Fibroblast of upper back skin (primary cell): ENCODE measurements around the gene GSDME.

Source experiments
- DNase-seq: peaks from one replicate; pipeline ENCODE4 v3.0.0-alpha.2; 2013

Gene GSDME

DNA sequence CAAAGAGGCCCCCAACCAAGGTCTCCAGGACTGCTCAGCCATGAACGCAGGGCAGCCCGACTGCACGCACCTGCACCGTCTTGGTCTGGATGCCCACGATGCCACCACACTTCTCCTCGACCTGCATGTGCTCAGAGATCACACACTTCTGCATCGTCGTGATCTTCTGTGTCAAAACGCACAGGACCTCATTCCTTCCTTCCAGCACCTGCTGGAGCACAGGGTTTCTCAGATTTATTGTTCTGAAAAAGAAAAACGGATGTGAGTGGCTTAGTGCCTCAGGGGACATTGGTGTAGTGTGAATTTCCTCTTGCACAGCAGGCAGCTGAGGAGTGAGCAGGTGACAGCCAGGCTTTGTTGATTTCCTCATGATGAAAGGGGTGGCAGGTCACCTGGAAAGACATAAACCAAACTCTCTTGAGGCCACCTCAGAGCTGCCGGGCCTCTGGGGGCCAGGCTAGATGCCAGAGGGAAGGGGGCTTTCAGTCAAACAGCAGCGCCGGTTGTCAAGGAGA, 38.2 kb downstream of the GSDME start:
- no peak for DNase-seq

DNA sequence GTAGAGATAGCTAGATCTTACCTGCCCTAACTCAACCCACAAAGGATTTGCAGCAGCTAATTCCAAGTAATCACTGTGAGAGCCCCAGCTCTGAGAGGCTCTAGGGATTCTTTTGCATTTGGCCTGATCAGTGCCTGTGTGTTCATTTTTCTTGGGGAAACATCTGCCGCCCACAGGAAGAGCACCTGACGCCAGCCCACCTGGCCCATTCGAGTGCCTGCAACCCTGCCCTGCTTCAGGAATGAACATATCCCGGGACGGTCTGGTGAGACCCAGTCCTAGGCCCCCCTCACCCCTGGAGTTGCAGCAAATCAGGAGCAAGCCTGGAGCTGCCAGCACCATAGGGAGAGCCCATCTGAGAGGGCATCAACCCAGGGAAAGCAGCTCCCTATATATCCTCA, 38.8 kb downstream of the GSDME start:
- DNase-seq = no peak

DNA sequence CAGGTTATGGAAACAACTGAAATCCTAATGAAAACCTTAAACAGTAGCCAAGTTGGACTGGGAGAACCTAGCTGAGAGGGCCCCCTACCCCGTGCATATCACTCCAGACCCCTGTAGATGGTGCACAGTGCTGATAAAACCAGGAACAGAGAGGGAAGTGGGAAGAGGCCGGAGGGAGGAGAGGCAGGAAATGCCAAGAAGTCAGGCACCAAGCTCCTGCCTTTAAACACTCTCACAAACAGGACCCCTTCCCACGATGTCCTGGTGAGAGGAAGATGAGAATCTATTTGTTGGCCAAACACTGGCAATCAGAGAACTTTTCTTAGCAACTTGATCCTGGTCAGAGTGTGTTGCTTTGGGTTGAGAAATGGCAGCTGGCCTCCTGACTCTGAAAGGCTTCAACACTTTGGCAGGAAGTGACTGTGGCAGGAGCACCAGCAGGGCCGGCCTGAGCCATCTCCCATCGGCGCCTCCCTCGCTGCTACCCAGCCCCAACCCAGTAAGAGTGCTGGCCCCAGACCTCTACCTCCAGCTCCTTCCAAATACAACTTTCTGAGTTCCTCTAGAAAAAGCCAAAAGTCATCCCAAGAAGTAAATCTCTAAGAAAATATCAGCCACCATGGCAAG, 39.5 kb downstream of the GSDME start:
- no peak for DNase-seq

DNA sequence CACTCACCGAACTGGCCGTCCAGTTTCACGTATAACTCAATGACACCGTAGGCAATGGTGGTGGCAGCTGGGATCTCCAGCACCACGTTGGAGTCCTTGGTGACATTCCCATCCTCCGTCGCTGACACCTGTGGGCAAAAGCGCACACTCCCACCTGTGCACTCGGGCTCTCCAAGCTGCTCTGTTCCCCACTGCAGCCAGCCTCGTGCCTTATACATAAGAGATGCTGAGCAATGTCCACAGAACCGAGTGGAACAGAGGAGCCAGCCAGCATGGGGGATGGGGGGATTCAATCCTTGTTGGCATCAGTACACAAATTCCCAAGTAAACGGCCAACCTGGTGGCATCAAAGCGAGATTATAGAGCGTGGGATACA, 40.0 kb downstream of the GSDME start:
- no peak for DNase-seq

DNA sequence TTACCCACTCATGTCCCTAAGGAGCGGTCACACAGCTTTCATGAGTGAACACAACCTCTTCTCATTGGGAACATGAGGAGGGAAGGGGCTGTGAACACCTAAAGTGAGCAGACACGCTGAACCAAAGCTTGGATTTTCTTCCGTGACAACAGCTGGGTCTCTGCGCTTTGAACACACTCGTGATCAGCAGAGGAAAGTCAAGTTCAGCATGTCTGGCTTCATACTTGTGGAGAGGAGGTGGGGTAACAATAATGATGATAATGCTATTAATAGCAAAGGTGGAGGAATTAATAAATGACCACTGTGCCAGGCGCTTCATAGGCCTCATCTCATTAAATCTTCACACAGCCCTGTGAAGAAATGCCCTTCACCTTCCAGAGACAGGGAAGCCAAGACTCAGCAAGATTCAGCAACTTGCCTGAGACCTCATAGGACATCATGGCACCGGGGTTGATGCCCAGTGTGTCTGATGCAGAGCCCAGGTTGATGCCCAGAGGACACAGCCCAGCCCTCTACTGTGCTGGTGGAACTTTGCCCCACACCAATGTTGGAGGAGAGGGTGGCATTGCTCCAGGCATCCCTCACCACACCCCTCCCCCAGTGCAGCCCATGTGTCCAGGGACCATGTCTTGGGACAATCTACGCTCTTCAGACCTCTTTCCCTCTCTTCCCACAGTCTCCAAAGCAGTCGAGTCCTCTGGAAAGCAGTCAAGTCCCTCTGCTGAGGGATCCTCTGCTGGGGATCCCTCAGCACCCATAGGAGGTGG, 40.6 kb downstream of the GSDME start:
- no peak for DNase-seq

DNA sequence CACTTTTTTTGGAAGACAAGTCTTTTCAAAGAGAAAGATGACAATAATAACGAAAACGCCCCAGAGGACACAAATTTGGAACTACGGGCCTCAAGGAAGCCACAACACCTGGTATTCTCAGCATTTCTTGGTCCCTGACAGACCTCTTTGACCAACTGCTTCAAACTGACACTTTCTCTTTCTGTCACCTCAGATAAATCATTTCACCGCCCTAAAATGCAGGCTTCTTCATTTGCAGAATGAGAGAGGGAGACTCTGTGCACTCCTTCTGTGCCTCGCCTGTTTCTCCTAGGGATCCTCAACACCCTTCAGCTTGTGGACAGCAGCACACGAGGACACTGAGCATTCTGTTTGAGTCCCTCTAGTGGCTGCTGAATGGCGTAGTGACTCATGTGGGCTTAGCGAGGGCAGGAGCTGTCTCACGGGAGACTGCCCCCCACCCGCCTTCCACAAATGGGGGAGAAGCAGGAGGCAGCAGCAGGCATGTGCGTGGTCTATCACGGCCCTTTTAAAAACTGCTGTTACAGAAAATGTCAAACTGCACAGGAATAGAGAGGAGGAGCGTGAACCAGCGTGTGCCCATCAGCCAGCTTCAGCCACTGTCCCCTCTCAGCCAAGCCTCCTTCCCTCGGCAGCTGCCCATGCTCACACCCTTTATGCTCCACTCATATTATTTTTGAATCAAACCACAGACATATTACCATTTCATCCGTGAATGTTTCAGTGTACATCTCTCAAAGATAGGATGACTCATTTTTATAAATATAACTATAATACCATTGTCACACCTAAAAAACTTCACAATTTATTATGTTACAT, 41.4 kb downstream of the GSDME start:
- DNase-seq = peak; percentile 57

DNA sequence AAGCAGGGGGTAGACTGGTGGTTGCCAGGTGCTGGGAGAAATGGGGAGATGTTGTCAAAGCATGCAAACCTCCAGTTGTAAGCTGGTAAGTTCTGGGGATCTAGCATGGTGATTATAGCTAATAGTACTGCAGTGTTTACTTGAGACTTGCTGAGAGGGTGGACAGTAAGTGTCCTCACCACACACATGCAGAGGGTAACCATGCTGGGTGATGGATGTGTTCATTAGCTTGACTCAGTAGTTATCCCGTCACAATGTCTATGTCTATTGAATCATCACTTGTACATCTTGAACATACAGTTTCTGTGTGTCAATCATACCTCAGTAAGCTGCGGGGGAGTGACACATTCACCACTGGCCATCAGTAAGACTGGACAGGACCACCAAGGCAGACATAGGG, 42.1 kb downstream of the GSDME start:
- DNase-seq = no peak

DNA sequence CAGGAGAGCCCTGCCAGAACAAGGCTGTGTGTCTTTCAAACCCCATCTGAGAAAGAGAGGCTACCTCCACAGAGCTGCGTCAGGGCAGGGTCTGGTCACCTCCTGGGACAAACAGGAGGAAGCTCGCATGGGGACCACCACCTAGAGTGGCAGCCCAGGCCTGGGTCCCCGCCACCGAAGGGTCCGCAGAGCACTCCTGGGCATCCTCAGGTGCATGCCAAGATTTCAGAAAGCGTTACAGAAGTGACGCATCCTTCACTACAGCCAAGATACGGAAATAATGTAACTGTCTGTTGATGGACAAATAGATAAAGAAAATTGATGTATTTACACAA, 42.6 kb downstream of the GSDME start:
- no peak for DNase-seq

DNA sequence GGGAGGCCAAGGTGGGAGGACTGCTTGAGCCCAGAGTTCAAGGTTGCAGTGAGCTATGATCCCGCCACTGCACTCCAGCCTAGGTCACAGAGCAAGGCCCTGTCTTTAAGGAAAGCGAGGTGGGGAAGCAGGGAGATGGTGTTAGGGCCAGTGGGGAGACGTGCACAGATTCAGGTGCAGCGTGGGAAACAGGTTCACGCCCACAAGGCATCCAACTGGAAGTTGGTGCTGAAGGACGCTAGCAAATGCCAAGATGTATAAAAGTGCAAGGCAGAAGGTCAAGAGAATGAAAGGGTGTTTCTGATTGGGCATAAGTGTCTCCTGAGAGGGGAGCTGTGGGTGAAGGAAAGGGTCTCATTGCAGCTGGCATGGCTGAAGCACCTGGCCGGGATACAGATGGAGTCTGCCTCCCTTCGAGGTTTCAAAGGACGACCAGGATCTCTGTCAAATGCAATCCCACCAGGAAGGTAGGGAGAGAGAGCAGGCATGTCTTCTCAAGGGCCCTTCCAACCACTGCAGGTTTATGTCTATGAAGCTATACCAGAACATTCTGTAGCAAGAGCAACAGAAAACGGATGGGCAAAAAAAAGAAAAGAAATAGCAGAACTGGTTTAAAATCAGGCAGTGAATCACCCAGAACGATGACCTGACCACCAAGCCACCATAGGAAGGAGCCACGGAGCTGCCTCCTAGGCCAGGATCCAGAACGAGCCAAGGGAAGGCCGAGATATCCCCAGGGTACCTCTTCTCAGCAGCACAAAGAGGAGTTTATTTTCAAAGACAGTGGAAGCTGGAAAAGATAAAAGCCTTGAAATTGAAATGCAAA, 43.2 kb downstream of the GSDME start:
- no peak for DNase-seq

DNA sequence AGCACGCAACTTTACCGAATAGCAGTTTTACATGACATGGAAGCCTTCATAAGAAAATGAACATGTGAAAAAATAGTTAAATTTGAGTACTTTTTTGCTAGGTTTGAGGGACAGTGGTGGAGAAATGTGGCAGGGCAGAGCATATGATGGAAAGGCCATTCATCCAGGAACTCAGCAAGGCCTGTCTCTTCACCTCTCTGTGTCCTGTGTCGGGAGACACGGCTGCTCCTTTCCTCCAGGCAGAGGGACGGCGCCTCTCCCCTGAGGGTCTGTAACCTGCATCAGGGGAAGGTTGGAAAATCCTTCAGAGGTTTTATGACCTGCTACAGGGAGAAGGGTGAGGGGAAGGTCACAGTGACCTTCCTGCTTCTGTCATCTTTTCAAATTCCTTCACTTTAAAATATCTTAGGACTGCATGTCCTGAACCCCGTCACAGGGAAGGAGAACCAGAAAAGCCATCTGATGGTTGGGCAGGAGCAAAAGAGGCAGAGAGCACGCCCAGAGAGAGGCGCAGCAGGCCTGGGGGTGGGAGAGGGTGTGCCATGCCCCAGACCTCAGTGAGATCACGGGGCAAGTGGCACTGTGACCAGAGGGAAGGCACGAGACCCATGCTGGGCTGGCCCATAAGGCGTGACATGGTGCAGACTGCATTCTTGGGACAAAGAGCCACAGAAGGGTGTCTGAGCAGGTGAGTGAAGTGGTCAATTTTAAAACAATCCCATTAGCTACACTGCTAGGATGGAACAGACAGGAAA, 44.0 kb downstream of the GSDME start:
- DNase-seq = no peak

DNA sequence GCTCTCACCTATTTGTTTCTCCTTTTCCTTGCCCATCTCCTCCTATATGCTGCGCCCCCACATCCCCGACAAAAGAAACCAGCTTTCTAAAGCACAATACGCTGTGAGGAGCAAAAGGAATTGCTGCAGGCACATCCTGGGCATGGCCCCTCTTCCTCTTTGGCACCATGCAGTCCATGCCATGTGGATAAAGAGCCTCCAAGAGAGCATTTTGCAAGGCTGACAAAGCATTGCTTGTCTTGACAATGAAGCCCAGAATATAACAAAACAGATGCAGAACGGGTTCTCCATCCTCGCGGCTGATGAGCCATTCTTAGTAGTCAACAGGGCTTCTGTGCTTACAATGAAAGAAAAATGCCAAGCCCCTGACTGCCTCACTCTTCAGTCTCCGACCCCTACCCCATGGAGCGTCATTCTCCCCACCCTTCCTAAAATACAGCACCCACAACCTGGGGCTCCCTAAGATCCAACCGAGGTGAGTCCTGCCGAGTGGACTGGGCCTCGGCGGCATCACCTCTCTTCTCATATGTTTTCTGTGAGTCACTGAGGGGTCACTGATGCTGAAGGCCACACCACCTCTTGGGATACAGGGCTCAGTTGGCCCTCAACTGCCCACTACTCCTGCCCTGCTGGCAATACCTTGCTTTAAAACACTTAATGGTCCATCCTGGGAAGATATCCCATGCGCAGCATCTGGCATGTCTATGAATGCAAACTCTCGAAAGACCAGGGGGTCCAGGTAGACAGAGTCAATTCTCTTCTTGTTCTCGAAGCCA, 47.5 kb downstream of the GSDME start:
- DNase-seq = no peak

DNA sequence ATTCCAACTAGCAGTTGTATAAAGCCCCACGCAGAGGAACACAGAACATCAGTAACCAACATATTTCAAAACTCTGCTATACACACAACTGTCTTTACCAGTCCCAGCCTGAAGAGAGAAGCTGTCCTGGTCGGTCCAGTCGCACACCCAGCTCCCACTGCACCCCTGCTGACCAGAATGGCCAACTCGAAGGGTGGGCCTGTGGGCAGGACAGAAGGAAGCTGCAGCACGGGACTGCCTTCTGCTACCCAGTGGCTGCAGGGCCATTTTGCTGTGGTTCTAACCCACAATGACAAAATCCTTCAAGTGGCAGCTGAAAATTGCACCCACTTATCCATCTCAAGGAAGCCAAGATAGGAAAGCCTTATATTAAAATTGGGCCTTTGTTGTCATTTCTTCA, 48.2 kb downstream of the GSDME start:
- no peak for DNase-seq

DNA sequence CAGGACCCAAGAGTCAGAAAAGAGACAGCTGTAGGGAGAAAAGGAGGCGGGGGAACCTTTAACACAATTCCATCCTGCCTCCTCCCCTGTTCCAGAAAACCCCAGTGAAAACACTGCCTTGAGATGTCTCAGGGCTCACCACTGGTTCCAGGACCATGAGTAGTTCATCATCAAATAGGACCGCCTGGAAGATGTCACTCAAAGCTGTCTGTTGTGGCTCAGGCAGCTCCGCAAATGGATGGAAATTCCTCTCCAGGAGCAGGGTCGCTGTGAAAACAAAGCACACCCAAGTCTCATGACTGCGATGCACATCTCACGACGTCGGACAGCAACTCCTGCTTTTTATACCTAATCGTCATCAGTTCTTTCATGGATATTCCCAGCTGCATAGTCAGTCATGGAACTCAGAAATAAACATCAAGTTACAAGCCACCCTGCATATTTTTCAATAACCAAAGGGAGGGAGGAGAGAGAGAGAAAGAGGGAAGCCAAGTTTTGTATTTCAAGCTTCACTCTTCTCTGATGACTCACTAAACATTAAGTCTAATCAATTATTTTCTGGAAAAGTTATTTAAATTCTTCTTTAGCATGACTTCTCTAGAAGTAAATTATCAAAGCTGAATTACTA, 49.2 kb downstream of the GSDME start:
- peak; percentile 51 for DNase-seq

DNA sequence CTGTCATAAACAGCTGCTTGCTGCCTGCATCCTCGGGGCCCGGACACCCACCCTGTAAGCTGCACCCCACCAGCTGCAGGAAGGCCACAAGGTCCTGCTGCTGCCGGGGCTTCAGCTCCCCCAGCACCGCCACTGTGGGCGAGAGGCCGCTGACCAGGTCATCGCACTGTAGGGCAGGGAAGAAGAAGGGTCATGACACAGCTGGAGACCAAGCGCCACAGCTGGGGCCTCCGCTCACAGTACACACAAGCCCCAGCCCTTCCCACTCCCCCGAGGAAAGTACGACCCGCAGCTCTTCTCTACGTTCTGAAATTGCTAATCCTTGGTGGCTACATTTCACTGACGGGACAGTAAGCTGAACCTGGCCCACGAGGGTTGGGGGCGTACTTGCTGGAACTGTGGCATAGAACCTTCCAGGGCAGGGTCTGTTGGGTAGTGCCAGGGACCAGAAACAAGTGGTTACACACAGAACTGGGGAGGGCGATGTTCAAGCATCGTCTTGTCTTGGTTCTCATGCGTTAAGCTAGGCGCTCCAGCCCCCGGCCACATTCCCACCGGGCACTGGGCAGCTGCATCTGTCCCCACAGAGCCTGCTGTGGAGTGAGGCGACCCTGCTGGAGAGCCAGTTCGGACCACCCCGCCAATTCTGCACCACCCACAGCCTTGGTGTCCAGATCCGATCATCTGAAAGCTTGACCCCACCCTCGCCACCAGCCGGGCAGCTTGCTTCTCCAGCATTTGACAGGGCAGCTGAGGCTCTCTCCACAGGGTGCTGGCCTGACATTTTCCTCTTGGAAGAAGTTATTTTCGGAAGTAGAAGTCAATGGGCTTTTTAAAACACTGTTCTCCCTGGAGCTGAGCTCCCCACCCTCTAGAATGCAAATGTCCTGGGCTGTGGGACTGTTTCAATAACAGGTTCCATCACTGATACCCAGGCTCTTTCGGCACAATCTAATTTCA, 50.8 kb downstream of the GSDME start:
- DNase-seq = no peak

DNA sequence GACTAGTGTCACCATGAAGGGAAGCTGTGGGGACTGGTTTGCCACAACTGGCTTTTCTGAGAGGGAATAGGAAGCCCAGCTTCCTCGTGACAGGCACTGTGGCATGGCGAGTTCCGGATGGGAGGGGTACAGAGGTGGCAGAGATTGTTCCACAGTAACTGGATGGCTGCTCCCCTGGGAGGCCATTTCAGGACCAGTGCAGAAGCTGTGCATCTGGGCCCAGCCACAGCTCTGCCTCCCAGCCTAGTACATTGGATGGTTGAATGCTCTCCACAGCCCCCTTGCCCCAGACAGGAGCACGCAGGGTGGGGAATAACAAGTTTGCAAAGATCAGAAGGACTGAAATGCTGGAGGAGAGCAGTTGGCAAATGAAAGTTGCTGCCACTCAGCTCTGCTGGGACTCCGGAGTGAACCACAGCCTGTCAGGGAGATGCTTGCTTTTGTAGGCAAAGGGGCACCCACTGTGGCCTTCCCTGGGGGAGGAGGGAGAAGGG, 51.8 kb downstream of the GSDME start:
- DNase-seq = no peak

DNA sequence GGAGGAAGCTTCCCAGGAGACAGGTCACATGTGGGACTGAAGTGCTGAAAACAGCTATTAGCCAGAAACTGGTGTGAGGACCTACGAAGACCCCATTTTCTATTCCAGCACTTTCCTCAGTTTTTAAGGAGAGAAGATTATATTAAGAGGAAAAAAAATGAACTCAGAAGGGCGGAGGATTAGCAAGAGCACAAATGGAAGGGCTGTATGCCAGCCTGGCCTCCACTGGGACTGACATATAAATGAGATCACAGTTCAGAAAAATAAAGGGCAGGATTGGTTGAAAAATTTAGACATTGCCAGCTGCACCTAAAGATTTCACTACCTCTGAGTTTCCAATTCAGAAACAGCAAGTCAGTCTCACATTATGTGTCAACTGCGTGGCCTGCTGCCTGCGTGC, 53.0 kb downstream of the GSDME start:
- DNase-seq = no peak

DNA sequence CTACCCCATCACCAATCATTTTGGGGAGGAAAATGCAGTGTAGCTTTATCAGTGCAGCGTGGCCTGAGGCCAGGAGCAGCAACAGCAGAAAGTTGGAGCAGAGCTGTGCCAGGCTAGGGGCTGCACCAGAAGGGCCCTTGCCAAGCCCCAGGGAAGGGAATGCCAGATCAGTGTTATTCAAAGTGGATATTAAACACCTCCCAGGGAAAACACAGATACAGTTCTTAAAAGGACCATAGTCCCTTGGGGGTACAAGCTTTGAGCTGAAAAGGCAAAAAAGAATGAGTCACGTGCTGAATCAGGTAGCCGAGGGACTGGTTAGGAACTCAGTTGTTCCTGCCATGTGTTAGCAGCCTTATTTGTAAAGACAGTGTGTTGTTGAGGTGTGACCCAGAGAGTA, 54.0 kb downstream of the GSDME start:
- DNase-seq = peak; percentile 55

DNA sequence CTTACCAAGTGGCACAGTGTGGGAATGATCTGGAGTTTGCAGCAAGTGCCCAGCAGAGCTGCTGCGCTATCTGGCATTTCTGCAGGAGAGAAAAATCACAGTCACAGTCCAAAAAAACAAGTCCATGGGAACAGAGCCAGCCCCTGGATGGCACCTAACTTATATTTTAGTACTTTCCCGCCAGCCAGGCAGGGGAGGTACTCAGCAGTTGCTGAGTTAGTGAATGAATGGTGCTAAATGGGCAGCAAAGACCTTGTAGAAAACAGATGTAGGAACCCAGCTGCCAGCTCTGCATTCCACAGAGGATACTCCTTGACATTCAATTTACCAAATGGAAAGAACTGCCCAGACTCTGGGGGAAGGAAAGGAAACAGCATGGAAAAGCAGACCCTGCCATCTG, 54.5 kb downstream of the GSDME start:
- peak; percentile 48 for DNase-seq
